PFSK-1 (cell line): ENCODE results near the gene BORCS8.

ENCODE experiments used
- FOXP2 ChIP-seq: optimal IDR thresholded peaks from 2 replicates; pipeline ENCODE3; 2011; ENCODE audit warnings: borderline replicate concordance, control low read depth, inconsistent platforms; ENCODE audit not compliant: insufficient read depth; ENCODE audit errors: extremely low read length, extremely low read depth
- POLR2AphosphoS5 ChIP-seq: IDR thresholded peaks from 2 replicates; pipeline ENCODE4 v1.6.1; 2012; ENCODE audit warnings: low read depth, mild to moderate bottlenecking, control low read depth, low read length, moderate library complexity
- SIN3A ChIP-seq: IDR thresholded peaks from 2 replicates; pipeline ENCODE4 v1.6.1; 2012; ENCODE audit warnings: mild to moderate bottlenecking, low read length, moderate library complexity, borderline replicate concordance; ENCODE audit not compliant: insufficient read depth
- TAF1 ChIP-seq: IDR thresholded peaks from 2 replicates; pipeline ENCODE4 v1.6.1; 2012; ENCODE audit warnings: low read length, control low read depth, borderline replicate concordance; ENCODE audit not compliant: insufficient read depth
- TF ChIP-seq, protein P1 (sequence below), 2 experiments: IDR thresholded peaks; 2 replicates each; pipeline versions ENCODE4 v1.6.1 to v1.8.0; 2011 to 2012; ENCODE audit warnings: low read depth in 2 of 2, low read length in 2 of 2, control low read depth in 1 of 2, inconsistent platforms in 1 of 2, mild to moderate bottlenecking in 1 of 2, moderate library complexity in 1 of 2; ENCODE audit not compliant: insufficient read depth in 1 of 2

DNA sequence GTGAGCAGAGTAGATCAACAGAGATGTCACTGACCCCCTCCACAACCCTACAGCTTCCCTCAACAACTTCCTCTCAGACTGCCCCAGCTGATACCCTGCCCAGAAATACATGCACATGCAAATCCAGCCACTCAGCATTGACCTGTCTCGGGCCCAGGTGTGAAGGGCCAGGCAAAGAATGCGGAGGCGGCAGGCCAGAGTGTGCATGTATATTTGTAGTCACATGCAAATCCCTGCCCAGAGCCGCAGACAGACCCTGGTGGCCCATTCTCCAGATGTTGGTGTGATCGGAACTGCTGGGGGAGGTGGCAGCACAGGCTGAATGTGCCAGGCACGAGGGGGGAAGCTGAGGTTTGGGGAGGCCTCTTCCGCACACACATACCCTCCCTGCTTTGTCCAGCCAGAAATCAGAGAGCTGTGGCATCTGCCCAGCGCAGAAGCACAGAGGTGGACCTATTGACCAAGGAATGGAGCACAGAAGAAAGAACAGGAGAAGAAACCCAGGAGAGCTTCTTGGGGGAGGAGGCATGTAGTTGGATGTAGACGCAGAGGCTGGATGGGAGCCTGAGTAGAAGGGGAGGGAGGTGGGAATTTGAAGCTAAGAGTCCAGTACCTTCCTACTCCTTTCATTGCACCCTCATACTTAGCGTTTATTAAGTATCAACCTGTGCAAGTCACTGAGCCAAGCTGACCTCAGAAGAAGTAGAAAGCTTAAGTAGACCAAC lies 36.3 kb downstream of the BORCS8 start:
- no peak for TF ChIP-seq POLR2AphosphoS5
- TF ChIP-seq, protein P1, sequence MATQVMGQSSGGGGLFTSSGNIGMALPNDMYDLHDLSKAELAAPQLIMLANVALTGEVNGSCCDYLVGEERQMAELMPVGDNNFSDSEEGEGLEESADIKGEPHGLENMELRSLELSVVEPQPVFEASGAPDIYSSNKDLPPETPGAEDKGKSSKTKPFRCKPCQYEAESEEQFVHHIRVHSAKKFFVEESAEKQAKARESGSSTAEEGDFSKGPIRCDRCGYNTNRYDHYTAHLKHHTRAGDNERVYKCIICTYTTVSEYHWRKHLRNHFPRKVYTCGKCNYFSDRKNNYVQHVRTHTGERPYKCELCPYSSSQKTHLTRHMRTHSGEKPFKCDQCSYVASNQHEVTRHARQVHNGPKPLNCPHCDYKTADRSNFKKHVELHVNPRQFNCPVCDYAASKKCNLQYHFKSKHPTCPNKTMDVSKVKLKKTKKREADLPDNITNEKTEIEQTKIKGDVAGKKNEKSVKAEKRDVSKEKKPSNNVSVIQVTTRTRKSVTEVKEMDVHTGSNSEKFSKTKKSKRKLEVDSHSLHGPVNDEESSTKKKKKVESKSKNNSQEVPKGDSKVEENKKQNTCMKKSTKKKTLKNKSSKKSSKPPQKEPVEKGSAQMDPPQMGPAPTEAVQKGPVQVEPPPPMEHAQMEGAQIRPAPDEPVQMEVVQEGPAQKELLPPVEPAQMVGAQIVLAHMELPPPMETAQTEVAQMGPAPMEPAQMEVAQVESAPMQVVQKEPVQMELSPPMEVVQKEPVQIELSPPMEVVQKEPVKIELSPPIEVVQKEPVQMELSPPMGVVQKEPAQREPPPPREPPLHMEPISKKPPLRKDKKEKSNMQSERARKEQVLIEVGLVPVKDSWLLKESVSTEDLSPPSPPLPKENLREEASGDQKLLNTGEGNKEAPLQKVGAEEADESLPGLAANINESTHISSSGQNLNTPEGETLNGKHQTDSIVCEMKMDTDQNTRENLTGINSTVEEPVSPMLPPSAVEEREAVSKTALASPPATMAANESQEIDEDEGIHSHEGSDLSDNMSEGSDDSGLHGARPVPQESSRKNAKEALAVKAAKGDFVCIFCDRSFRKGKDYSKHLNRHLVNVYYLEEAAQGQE (IDR thresholded peaks at IDR 0.05; ENCODE audit: insufficient read depth in 1 of 2, low read depth in 2 of 2, low read length in 2 of 2), result no peak
- no peak for TF ChIP-seq SIN3A
- no peak for TF ChIP-seq FOXP2
- TF ChIP-seq TAF1, result no peak
